B cell (primary cell): ENCODE results near the gene AGXT. TPM values are rescaled to one million over a fixed set of nuclear protein-coding genes. Genes with fewer than 3 reads are reported as not detected.

Experiments
- ATAC-seq: fragments of 200-7000 bp; cut with Tn5 transposase; one replicate; pipeline ENCODE4 v1.10.0; 2021; ENCODE audit warnings: low read depth, mild to moderate bottlenecking, moderate number of reproducible peaks, moderate library complexity
- CTCF ChIA-PET: fragments of 350-600 bp; sonication (Branson Sonifier 250); formaldehyde crosslinking; loops from one replicate; lab custom pipeline; 2021; ENCODE audit warnings: antibody characterized with exemption, inconsistent platforms; lab: Charles Lee
- POLR2A ChIA-PET: fragments of 350-600 bp; sonication (Branson Sonifier 250); formaldehyde crosslinking; loops from one replicate; lab custom pipeline; 2021; ENCODE audit warnings: antibody characterized with exemption; lab: Charles Lee
- DNase-seq: peaks from one replicate; pipeline ENCODE4 v3.0.0; 2013
- H2AFZ ChIP-seq: 2 replicates; pipeline ENCODE4 v1.6.1; 2012; ENCODE audit warnings: mild to moderate bottlenecking, low read depth, low read length; ENCODE audit not compliant: insufficient read depth, poor library complexity, severe bottlenecking
- H3K27ac ChIP-seq, 2 donors: 1 replicate in 1 of 2; 2 replicates in 1 of 2; pipeline ENCODE4 v1.5.1; 2012 to 2013; ENCODE audit warnings: low read length in 2 of 2, mild to moderate bottlenecking in 2 of 2, moderate library complexity in 1 of 2
- H3K27me3 ChIP-seq, 4 experiments: fragments of 200-600 bp in 1 of 4; sonication (generic) in 1 of 4; replicated peaks in 1 of 4; 1 replicate in 2 of 4; 2 replicates in 2 of 4; pipeline versions ENCODE4 v1.6.1 to v1.7.0; 2013 to 2016; ENCODE audit warnings: low read length in 3 of 4, mild to moderate bottlenecking in 2 of 4, mixed read lengths in 1 of 4, moderate library complexity in 1 of 4; ENCODE audit not compliant: insufficient read depth in 4 of 4, control insufficient read depth in 3 of 4; ENCODE audit errors: control extremely low read depth in 1 of 4
- H3K36me3 ChIP-seq, 2 experiments: replicated peaks in 1 of 2; 1 replicate in 1 of 2; 2 replicates in 1 of 2; pipeline versions ENCODE4 v1.6.1 to v1.7.1; 2013; ENCODE audit warnings: low read length in 1 of 2; ENCODE audit not compliant: insufficient read depth in 2 of 2, control insufficient read depth in 1 of 2; ENCODE audit errors: control extremely low read depth in 1 of 2, extremely low read depth in 1 of 2
- H3K4me1 ChIP-seq, 2 donors: fragments of 200-600 bp in 1 of 2; sonication (generic) in 1 of 2; 1 replicate in 1 of 2; 2 replicates in 1 of 2; pipeline versions ENCODE4 v1.5.1 to v1.6.1; 2013 to 2017; ENCODE audit warnings: low read length in 2 of 2; ENCODE audit not compliant: control insufficient read depth in 2 of 2, insufficient read depth in 2 of 2
- H3K4me2 ChIP-seq: replicated peaks from 2 replicates; pipeline ENCODE3; 2012; ENCODE audit warnings: mild to moderate bottlenecking, low read depth, low read length; ENCODE audit not compliant: poor library complexity, severe bottlenecking
- H3K4me3 ChIP-seq, 5 experiments: fragments of 200-600 bp in 1 of 5; sonication (generic) in 1 of 5; 1 replicate in 3 of 5; 2 replicates in 2 of 5; pipeline versions ENCODE4 v1.5.1 to v1.7.0; 2011 to 2016; ENCODE audit warnings: low read length in 4 of 5, mild to moderate bottlenecking in 4 of 5, low read depth in 2 of 5, control low read depth in 1 of 5, moderate library complexity in 1 of 5; ENCODE audit not compliant: insufficient read depth in 1 of 5; ENCODE audit errors: control extremely low read depth in 1 of 5, extremely low read depth in 1 of 5
- H3K79me2 ChIP-seq: fragments of 200-600 bp; sonication (generic); one replicate; pipeline ENCODE4 v1.6.0; 2016; ENCODE audit warnings: low read length; ENCODE audit not compliant: control insufficient read depth, insufficient read depth
- H3K9ac ChIP-seq: fragments of 200-600 bp; sonication (generic); 2 replicates; pipeline ENCODE4 v1.6.1; 2017; ENCODE audit warnings: mild to moderate bottlenecking, low read length, moderate library complexity
- H3K9me3 ChIP-seq, 3 donors: one replicate each; pipeline versions ENCODE4 v1.6.1 to v1.7.1; 2013; ENCODE audit warnings: low read length in 2 of 3; ENCODE audit not compliant: control insufficient read depth in 2 of 3, insufficient read depth in 1 of 3; ENCODE audit errors: control extremely low read depth in 1 of 3
- H4K20me1 ChIP-seq: 2 replicates; pipeline ENCODE4 v1.6.0; 2012; ENCODE audit warnings: mild to moderate bottlenecking, low read length; ENCODE audit not compliant: insufficient read depth, control insufficient read depth, poor library complexity, severe bottlenecking
- H3K27ac Mint-ChIP-seq: one replicate; pipeline ENCODE4 v1.8.0; 2021; ENCODE audit warnings: mixed read lengths
- H3K27me3 Mint-ChIP-seq: one replicate; pipeline ENCODE4 v1.8.0; 2021; ENCODE audit warnings: mixed read lengths
- H3K4me1 Mint-ChIP-seq: one replicate; pipeline ENCODE4 v1.8.0; 2021; ENCODE audit warnings: mixed read lengths
- H3K4me3 Mint-ChIP-seq: one replicate; pipeline ENCODE4 v1.8.0; 2021; ENCODE audit warnings: mixed read lengths
- H3K9me3 Mint-ChIP-seq: one replicate; pipeline ENCODE4 v1.8.0; 2022; ENCODE audit warnings: mixed read lengths; ENCODE audit not compliant: insufficient read depth
- CTCF ChIP-seq: fragments of 200-600 bp; IDR thresholded peaks from one replicate; pipeline ENCODE4 v1.8.0; 2022; ENCODE audit warnings: antibody characterized with exemption, mild to moderate bottlenecking
- EZH2 ChIP-seq: IDR thresholded peaks from 2 replicates; pipeline ENCODE4 v1.6.1; 2012; ENCODE audit warnings: borderline replicate concordance, low read depth, mild to moderate bottlenecking, moderate library complexity, low read length; ENCODE audit not compliant: insufficient read depth, poor library complexity, severe bottlenecking
- WGBS: methylation state at CpG from one replicate; pipeline ENCODE4 v1.1.5; 2013; ENCODE audit warnings: missing lambda C conversion rate; ENCODE audit not compliant: insufficient coverage; 5-methylcytosine and 5-hydroxymethylcytosine counted together
- intact Hi-C: fragments of 100-400 bp; cut with micrococcal nuclease; formaldehyde crosslinking; loops from one replicate; pipeline ENCODE4 v1.10.0; 2022
- polyA plus RNA-seq: library from polyadenylated mRNA; depleted of rRNA; stranded (reverse); fragments of >200 nt; gene quantifications from 2 replicates; pipeline ENCODE4 v1.2.3, GENCODE V29; 2012
- total RNA-seq, 2 donors: library from RNA; stranded (reverse); fragments of 120-200 nt in 1 of 2; gene quantifications; 1 replicate in 1 of 2; 2 replicates in 1 of 2; pipeline versions ENCODE4 v1.2.3 to v1.2.4, GENCODE V29; 2013 to 2022

AGXT gene
- total and polyA plus RNA-seq, 2 donors (not counting 1 experiment from before 2014, with no cell fraction given), result not detected

- no peak overlapping the region for H3K27ac ChIP-seq
- TF ChIP-seq CTCF, result no peak
- Mint-ChIP-seq H3K9me3 (no peaks in the 10 kb centered on the region), H3K4me3 (no peak overlapping the region), H3K4me1 (no peaks in the 10 kb centered on the region), H3K27ac (no peak overlapping the region), H3K27me3 (no peaks in the 10 kb centered on the region)
- no peaks in the 10 kb centered on the region for H3K79me2 ChIP-seq
- H2AFZ ChIP-seq, result no peak overlapping the region
- H3K36me3 ChIP-seq, result no peaks in the 10 kb centered on the region
- H3K9me3 ChIP-seq, result no peaks in the 10 kb centered on the region
- intact Hi-C loops, result no loop called here
- H3K4me3 ChIP-seq, result no peak overlapping the region
- whole genome bisulfite sequencing, result 87% methylated on average over 12 of the region's 12 CpGs
- no peak overlapping the region for H3K9ac ChIP-seq
- no peaks in the 10 kb centered on the region for H4K20me1 ChIP-seq
- peaks cover 0 to 8% of the 10 kb centered on the region in 2 donors for H3K4me1 ChIP-seq
- H3K4me2 ChIP-seq, result no peak overlapping the region
- POLR2A ChIA-PET, result no interaction called here
- H3K27me3 ChIP-seq, result no peaks in the 10 kb centered on the region
- CTCF ChIA-PET, result no interaction called here
- no peak for ATAC-seq
- no peak for DNase-seq
These were observed 24.3 kb downstream of the AGXT start for GRCh38 chr2:240892925-240893324.

- 62% methylated on average over 15 of the region's 17 CpGs for WGBS
- H3K9me3 ChIP-seq, result no peaks in the 10 kb centered on the region
- H4K20me1 ChIP-seq, result no peaks in the 10 kb centered on the region
- no peaks in the 10 kb centered on the region for H3K36me3 ChIP-seq
- H3K4me1 ChIP-seq, result peaks cover 0 to 8% of the 10 kb centered on the region in 2 donors
- Mint-ChIP-seq H3K27me3 (no peaks in the 10 kb centered on the region), H3K27ac (no peak overlapping the region), H3K4me3 (no peak overlapping the region), H3K4me1 (no peaks in the 10 kb centered on the region), H3K9me3 (no peaks in the 10 kb centered on the region)
- ATAC-seq, result no peak
- no peak for TF ChIP-seq CTCF
- no peak for TF ChIP-seq EZH2
- H3K4me3 ChIP-seq, result no peak overlapping the region
- no peak overlapping the region for H3K27ac ChIP-seq
- no peaks in the 10 kb centered on the region for H3K27me3 ChIP-seq
- H2AFZ ChIP-seq, result no peak overlapping the region
- no peak overlapping the region for H3K9ac ChIP-seq
- no peak overlapping the region for H3K4me2 ChIP-seq
- peak; percentile 62 for DNase-seq
- POLR2A ChIA-PET, result no interaction called here
- intact Hi-C loops, result no loop called here
- no peaks in the 10 kb centered on the region for H3K79me2 ChIP-seq
- CTCF ChIA-PET, result no interaction called here
These were observed 24.8 kb downstream of the AGXT start for GRCh38 chr2:240893363-240893844.
